Measurements from ENCODE around the gene ZNF76.
A peak's percentile ranks its signal among the peaks of the same experiment; 100 is the strongest.

Gene ZNF76

DNA sequence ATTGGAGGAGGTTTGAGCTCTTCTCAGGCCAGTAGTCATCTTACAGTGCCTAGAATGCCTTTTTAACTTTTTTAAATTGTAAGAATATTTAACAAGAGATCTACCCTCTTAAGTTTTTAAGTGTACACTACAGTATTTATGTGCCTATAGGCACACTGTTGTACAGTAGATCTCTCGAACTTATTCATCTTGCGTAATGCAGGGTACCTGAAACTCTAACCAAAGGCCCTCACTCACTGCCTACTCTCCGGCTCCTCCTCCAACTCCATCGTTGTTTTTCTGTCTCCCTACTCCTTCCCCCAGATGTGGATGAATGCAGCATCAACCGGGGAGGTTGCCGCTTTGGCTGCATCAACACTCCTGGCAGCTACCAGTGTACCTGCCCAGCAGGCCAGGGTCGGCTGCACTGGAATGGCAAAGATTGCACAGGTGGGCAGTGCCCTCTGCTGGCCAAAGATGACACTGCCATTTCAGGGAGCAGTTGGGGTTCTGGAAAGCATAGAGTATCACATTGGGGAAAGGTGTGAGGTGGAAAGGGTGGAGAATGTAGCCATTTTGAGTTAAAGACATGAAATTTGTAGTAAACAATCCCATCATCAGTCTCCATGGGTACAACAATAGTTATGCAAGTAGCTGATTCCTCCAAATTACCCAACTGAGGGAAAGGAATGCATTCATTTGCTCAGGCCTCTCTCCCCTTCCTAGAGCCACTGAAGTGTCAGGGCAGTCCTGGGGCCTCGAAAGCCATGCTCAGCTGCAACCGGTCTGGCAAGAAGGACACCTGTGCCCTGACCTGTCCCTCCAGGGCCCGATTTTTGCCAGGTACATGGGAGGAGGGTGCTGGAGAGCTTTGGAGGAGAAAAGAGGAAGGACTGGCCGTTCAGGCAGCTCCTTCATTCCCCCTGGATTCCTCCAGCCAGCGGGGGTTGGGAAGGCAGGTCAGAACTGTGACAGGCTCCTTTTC, 18.4 kb upstream of the ZNF76 start:
- H3K79me1 ChIP-seq (ENCODE audit: low read length) = peaks cover 3% of the 10 kb centered on the region
- no peak overlapping the region for H2BK5ac ChIP-seq (ENCODE audit: low read depth, low read length, poor library complexity)
- no peak overlapping the region for H4K91ac ChIP-seq (ENCODE audit: low read depth, low read length)
- H3K79me2 ChIP-seq (ENCODE audit: control insufficient read depth, insufficient read depth, low read length, poor library complexity) = no peaks in the 10 kb centered on the region
- no peak overlapping the region for H3K9ac ChIP-seq (ENCODE audit: low read length)
- no peak overlapping the region for H2AK5ac ChIP-seq (ENCODE audit: low read length)
- no peak overlapping the region for H3K23ac ChIP-seq (ENCODE audit: low read length)
- no peak overlapping the region for H2BK12ac ChIP-seq (ENCODE audit: low read length)
- H3K4me2 ChIP-seq (ENCODE audit: low read length) = peak overlapping the region; percentile 14
- no peak overlapping the region for H3K4me3 ChIP-seq (ENCODE audit: low read depth, low read length)
- H4K12ac ChIP-seq (ENCODE audit: low read depth, low read length) = no peak overlapping the region
- no peak overlapping the region for H3K18ac ChIP-seq (ENCODE audit: low read length)
- DNase-seq = peak; percentile 88 to 96
- peak overlapping the region; percentile 47 for H3K27ac ChIP-seq (ENCODE audit: low read depth, low read length)
- H3K27me3 ChIP-seq (ENCODE audit: insufficient read depth, low read length) = no peaks in the 10 kb centered on the region
- H2BK120ac ChIP-seq (ENCODE audit: insufficient read depth, low read length, poor library complexity) = no peak overlapping the region
- WGBS (ENCODE audit: extremely low coverage, insufficient coverage, insufficient read length) = no CpG with 5 or more reads among the region's 12 CpGs
- peaks cover 24 to 39% of the 10 kb centered on the region in 2 experiments for H3K4me1 ChIP-seq (ENCODE audit: control insufficient read depth in 1 of 2, insufficient read depth in 2 of 2, low read length in 2 of 2)
- peaks cover 8% of the 10 kb centered on the region for H3K9me3 ChIP-seq (ENCODE audit: insufficient read depth, low read depth, low read length)
- no peak overlapping the region for H3K14ac ChIP-seq (ENCODE audit: low read length)
- H3K36me3 ChIP-seq (ENCODE audit: control insufficient read depth in 1 of 2, insufficient read depth in 2 of 2, low read length in 2 of 2) = peaks cover 24 to 31% of the 10 kb centered on the region in 2 experiments
- H4K8ac ChIP-seq (ENCODE audit: low read depth, low read length) = no peak overlapping the region
- H2AFZ ChIP-seq (ENCODE audit: insufficient read depth, low read length, poor library complexity) = no peak overlapping the region
- no peak overlapping the region for H3K4ac ChIP-seq (ENCODE audit: low read depth, low read length)

DNA sequence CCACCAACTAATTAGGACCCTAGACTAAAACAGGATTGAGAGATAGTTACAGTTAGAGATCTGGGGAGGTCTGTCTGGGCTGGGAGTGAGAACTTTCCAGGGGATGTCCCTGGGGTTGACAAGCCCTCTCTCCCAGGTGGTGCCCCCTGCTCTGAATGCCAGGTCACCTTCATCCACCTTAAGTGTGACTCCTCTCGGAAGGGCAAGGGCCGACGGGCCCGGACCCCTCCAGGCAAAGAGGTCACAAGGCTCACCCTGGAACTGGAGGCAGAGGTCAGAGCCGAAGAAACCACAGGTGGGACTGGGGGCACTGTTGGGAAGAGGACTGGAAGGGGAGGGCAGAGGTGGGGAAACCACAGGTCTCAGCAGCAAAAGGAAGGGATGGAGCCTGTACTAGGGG, 17.0 kb upstream of the ZNF76 start:
- no peak overlapping the region for H2BK12ac ChIP-seq (ENCODE audit: low read length)
- no peak overlapping the region for H2AK5ac ChIP-seq (ENCODE audit: low read length)
- no CpG with 5 or more reads among the region's 5 CpGs for WGBS (ENCODE audit: extremely low coverage, insufficient coverage, insufficient read length)

DNA sequence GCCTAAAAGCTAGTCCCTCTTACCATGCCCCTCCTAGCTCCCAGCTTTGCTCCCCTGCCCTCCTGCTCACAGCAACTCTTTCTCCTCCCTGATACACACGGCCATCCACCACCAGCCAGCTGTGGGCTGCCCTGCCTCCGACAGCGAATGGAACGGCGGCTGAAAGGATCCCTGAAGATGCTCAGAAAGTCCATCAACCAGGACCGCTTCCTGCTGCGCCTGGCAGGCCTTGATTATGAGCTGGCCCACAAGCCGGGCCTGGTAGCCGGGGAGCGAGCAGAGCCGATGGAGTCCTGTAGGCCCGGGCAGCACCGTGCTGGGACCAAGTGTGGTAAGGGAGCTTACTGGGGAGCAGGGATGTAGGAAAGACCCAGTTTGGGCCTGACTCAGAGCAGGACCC, 16.6 kb upstream of the ZNF76 start:
- Histone ChIP-seq H2AFZ (ENCODE audit: insufficient read depth, low read length, poor library complexity) (no peak overlapping the region), H3K9me3 (ENCODE audit: insufficient read depth, low read depth, low read length) (peaks cover 8% of the 10 kb centered on the region), H4K8ac (ENCODE audit: low read depth, low read length) (no peak overlapping the region), H3K9ac (ENCODE audit: low read length) (no peak overlapping the region), H2BK12ac (ENCODE audit: low read length) (no peak overlapping the region), H3K4ac (ENCODE audit: low read depth, low read length) (no peak overlapping the region), H3K27me3 (ENCODE audit: insufficient read depth, low read length) (no peaks in the 10 kb centered on the region), H2BK120ac (ENCODE audit: insufficient read depth, low read length, poor library complexity) (no peak overlapping the region), H4K91ac (ENCODE audit: low read depth, low read length) (no peak overlapping the region), H3K36me3 (ENCODE audit: control insufficient read depth in 1 of 2, insufficient read depth in 2 of 2, low read length in 2 of 2) (peaks cover 24 to 31% of the 10 kb centered on the region in 2 experiments), H3K4me3 (ENCODE audit: low read depth, low read length) (no peak overlapping the region), H3K4me2 (ENCODE audit: low read length) (no peak overlapping the region), H3K4me1 (ENCODE audit: control insufficient read depth in 1 of 2, insufficient read depth in 2 of 2, low read length in 2 of 2) (peaks cover 19 to 31% of the 10 kb centered on the region in 2 experiments), H4K12ac (ENCODE audit: low read depth, low read length) (no peak overlapping the region), H3K18ac (ENCODE audit: low read length) (no peak overlapping the region), H2BK5ac (ENCODE audit: low read depth, low read length, poor library complexity) (no peak overlapping the region), H2AK5ac (ENCODE audit: low read length) (no peak overlapping the region), H3K23ac (ENCODE audit: low read length) (no peak overlapping the region), H3K27ac (ENCODE audit: low read depth, low read length) (no peak overlapping the region), H3K79me2 (ENCODE audit: control insufficient read depth, insufficient read depth, low read length, poor library complexity) (no peaks in the 10 kb centered on the region), H3K79me1 (ENCODE audit: low read length) (peaks cover 3% of the 10 kb centered on the region), H3K14ac (ENCODE audit: low read length) (no peak overlapping the region)
- no peak for DNase-seq
- WGBS (ENCODE audit: extremely low coverage, insufficient coverage, insufficient read length) = no CpG with 5 or more reads among the region's 13 CpGs

More for the DNA sequence above, 17.0 kb upstream of the ZNF76 start:
- no peak overlapping the region for H3K9ac ChIP-seq (ENCODE audit: low read length)
- no peak overlapping the region for H2BK120ac ChIP-seq (ENCODE audit: insufficient read depth, low read length, poor library complexity)
- no peak overlapping the region for H3K23ac ChIP-seq (ENCODE audit: low read length)
- H3K4me3 ChIP-seq (ENCODE audit: low read depth, low read length) = no peak overlapping the region
- H3K4ac ChIP-seq (ENCODE audit: low read depth, low read length) = no peak overlapping the region
- H3K9me3 ChIP-seq (ENCODE audit: insufficient read depth, low read depth, low read length) = peaks cover 8% of the 10 kb centered on the region
- no peak overlapping the region for H3K18ac ChIP-seq (ENCODE audit: low read length)
- no peak for DNase-seq
- no peaks in the 10 kb centered on the region for H3K79me2 ChIP-seq (ENCODE audit: control insufficient read depth, insufficient read depth, low read length, poor library complexity)
- peaks cover 3% of the 10 kb centered on the region for H3K79me1 ChIP-seq (ENCODE audit: low read length)
- no peaks in the 10 kb centered on the region for H3K27me3 ChIP-seq (ENCODE audit: insufficient read depth, low read length)
- H4K91ac ChIP-seq (ENCODE audit: low read depth, low read length) = no peak overlapping the region
- peaks cover 24 to 31% of the 10 kb centered on the region in 2 experiments for H3K36me3 ChIP-seq (ENCODE audit: control insufficient read depth in 1 of 2, insufficient read depth in 2 of 2, low read length in 2 of 2)
- no peak overlapping the region for H4K12ac ChIP-seq (ENCODE audit: low read depth, low read length)
- no peak overlapping the region for H3K4me2 ChIP-seq (ENCODE audit: low read length)
- no peak overlapping the region for H4K8ac ChIP-seq (ENCODE audit: low read depth, low read length)
- no peak overlapping the region for H3K27ac ChIP-seq (ENCODE audit: low read depth, low read length)
- H2AFZ ChIP-seq (ENCODE audit: insufficient read depth, low read length, poor library complexity) = no peak overlapping the region
- peaks cover 23 to 35% of the 10 kb centered on the region in 2 experiments for H3K4me1 ChIP-seq (ENCODE audit: control insufficient read depth in 1 of 2, insufficient read depth in 2 of 2, low read length in 2 of 2)
- no peak overlapping the region for H3K14ac ChIP-seq (ENCODE audit: low read length)
- H2BK5ac ChIP-seq (ENCODE audit: low read depth, low read length, poor library complexity) = no peak overlapping the region

DNA sequence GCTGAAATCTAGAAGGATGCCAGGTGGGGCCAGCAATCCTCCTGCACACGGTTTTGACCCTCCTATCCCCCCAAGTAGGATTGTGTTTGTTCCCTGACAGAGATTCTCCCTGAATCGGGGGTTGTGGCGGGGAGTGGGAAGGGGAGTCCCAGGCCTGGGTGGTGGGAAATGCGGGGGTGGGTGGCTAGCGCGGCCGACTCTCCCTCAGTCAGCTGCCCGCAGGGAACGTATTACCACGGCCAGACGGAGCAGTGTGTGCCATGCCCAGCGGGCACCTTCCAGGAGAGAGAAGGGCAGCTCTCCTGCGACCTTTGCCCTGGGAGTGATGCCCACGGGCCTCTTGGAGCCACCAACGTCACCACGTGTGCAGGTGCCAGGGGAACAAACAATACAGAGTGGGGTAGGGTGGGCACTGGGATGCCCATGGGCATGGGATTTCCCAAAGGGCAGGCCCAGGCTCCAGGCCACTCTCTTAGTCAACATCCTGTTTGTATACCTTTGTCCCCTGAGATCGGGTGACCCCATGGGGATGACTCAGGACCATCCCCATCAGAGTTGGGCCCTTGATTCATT, 16.1 kb upstream of the ZNF76 start:
- H3K36me3 ChIP-seq (ENCODE audit: control insufficient read depth in 1 of 2, insufficient read depth in 2 of 2, low read length in 2 of 2) = peaks cover 24 to 31% of the 10 kb centered on the region in 2 experiments
- H3K4me3 ChIP-seq (ENCODE audit: low read depth, low read length) = no peak overlapping the region
- no CpG with 5 or more reads among the region's 17 CpGs for WGBS (ENCODE audit: extremely low coverage, insufficient coverage, insufficient read length)
- H3K14ac ChIP-seq (ENCODE audit: low read length) = no peak overlapping the region
- H3K9me3 ChIP-seq (ENCODE audit: insufficient read depth, low read depth, low read length) = peaks cover 8% of the 10 kb centered on the region
- no peaks in the 10 kb centered on the region for H3K79me2 ChIP-seq (ENCODE audit: control insufficient read depth, insufficient read depth, low read length, poor library complexity)
- peaks cover 3% of the 10 kb centered on the region for H3K79me1 ChIP-seq (ENCODE audit: low read length)
- DNase-seq = no peak
- H3K4me1 ChIP-seq (ENCODE audit: control insufficient read depth in 1 of 2, insufficient read depth in 2 of 2, low read length in 2 of 2) = peaks cover 14 to 28% of the 10 kb centered on the region in 2 experiments
- no peak overlapping the region for H3K18ac ChIP-seq (ENCODE audit: low read length)
- H4K8ac ChIP-seq (ENCODE audit: low read depth, low read length) = no peak overlapping the region
- H3K4me2 ChIP-seq (ENCODE audit: low read length) = no peak overlapping the region
- H3K27me3 ChIP-seq (ENCODE audit: insufficient read depth, low read length) = no peaks in the 10 kb centered on the region
- no peak overlapping the region for H2AK5ac ChIP-seq (ENCODE audit: low read length)
- H2BK12ac ChIP-seq (ENCODE audit: low read length) = no peak overlapping the region
- no peak overlapping the region for H3K9ac ChIP-seq (ENCODE audit: low read length)
- no peak overlapping the region for H3K4ac ChIP-seq (ENCODE audit: low read depth, low read length)
- no peak overlapping the region for H2BK120ac ChIP-seq (ENCODE audit: insufficient read depth, low read length, poor library complexity)
- no peak overlapping the region for H4K12ac ChIP-seq (ENCODE audit: low read depth, low read length)
- no peak overlapping the region for H4K91ac ChIP-seq (ENCODE audit: low read depth, low read length)
- H3K27ac ChIP-seq (ENCODE audit: low read depth, low read length) = no peak overlapping the region
- H3K23ac ChIP-seq (ENCODE audit: low read length) = no peak overlapping the region
- H2AFZ ChIP-seq (ENCODE audit: insufficient read depth, low read length, poor library complexity) = no peak overlapping the region
- H2BK5ac ChIP-seq (ENCODE audit: low read depth, low read length, poor library complexity) = no peak overlapping the region
